HepG2 (cell line): ENCODE measurements around the gene PRKRIP1. TPM values are rescaled to one million over a fixed set of nuclear protein-coding genes. Genes with fewer than 3 reads are reported as not detected.

ENCODE experiments used
- BRCA1 ChIP-seq: sonication (generic); formaldehyde crosslinking; IDR thresholded peaks from 2 replicates; pipeline ENCODE4 v1.4.0; 2020; ENCODE audit warnings: missing genetic modification reagents
- CCDC6 ChIP-seq: sonication (generic); formaldehyde crosslinking; IDR thresholded peaks from 2 replicates; pipeline ENCODE4 v1.8.1; 2022; ENCODE audit warnings: mild to moderate bottlenecking, missing genetic modification reagents, moderate library complexity
- CSRNP2 ChIP-seq: sonication (generic); formaldehyde crosslinking; conservative IDR thresholded peaks from 2 replicates; pipeline ENCODE4 v1.8.0; 2022; ENCODE audit warnings: low read depth, missing genetic modification reagents
- GRHL1 ChIP-seq: sonication (generic); formaldehyde crosslinking; conservative IDR thresholded peaks from 2 replicates; pipeline ENCODE4 v1.8.0; 2022; ENCODE audit warnings: missing genetic modification reagents
- HNRNPLL ChIP-seq: fragments of 200-400 bp; formaldehyde crosslinking; IDR thresholded peaks from 2 replicates; pipeline ENCODE4 v1.6.1; 2017; ENCODE audit warnings: mild to moderate bottlenecking, low read depth, low read length; ENCODE audit not compliant: poor library complexity, severe bottlenecking
- JUN ChIP-seq: sonication (generic); formaldehyde crosslinking; IDR thresholded peaks from 2 replicates; pipeline ENCODE4 v1.4.0; 2020; ENCODE audit warnings: mild to moderate bottlenecking, missing genetic modification reagents
- LCORL ChIP-seq, 2 experiments: fragments of 450-650 bp in 1 of 2; sonication (generic) in 1 of 2; formaldehyde crosslinking in 1 of 2; IDR thresholded peaks; 2 replicates each; pipeline versions ENCODE4 v1.5.0 to v1.6.1; 2017 to 2020; ENCODE audit warnings: antibody characterized with exemption in 1 of 2, missing genetic modification reagents in 1 of 2
- MTF2 ChIP-seq: sonication (generic); formaldehyde crosslinking; IDR thresholded peaks from 2 replicates; pipeline ENCODE4 v1.5.0; 2020; ENCODE audit warnings: missing genetic modification reagents, borderline replicate concordance
- MXD3 ChIP-seq: IDR thresholded peaks from 2 replicates; pipeline ENCODE4 v1.6.1; 2016; ENCODE audit warnings: mild to moderate bottlenecking, missing biosample characterization, missing genetic modification reagents
- NPAS2 ChIP-seq: sonication (generic); formaldehyde crosslinking; IDR thresholded peaks from 2 replicates; pipeline ENCODE4 v1.8.0; 2022; ENCODE audit warnings: mild to moderate bottlenecking, missing genetic modification reagents, borderline replicate concordance
- POLR2AphosphoS5 ChIP-seq: IDR thresholded peaks from 2 replicates; pipeline ENCODE4 v1.6.1; 2012; ENCODE audit warnings: low read depth, low read length
- SKI ChIP-seq: fragments of 450-650 bp; IDR thresholded peaks from one replicate; pipeline ENCODE4 v1.6.1; 2018; ENCODE audit warnings: mild to moderate bottlenecking; ENCODE audit not compliant: partially characterized antibody
- SRF ChIP-seq: IDR thresholded peaks from 2 replicates; pipeline ENCODE4 v1.6.1; 2011; ENCODE audit warnings: mild to moderate bottlenecking, low read depth, low read length, moderate library complexity
- THRA ChIP-seq: sonication (generic); formaldehyde crosslinking; IDR thresholded peaks from 2 replicates; pipeline ENCODE4 v1.4.0; 2020; ENCODE audit warnings: missing genetic modification reagents, borderline replicate concordance
- USF2 ChIP-seq, 2 experiments: sonication (generic) in 1 of 2; formaldehyde crosslinking in 1 of 2; IDR thresholded peaks; 2 replicates each; pipeline versions ENCODE4 v1.5.1 to v1.6.1; 2011 to 2020; ENCODE audit warnings: borderline replicate concordance in 1 of 2, low read depth in 1 of 2, low read length in 1 of 2, mild to moderate bottlenecking in 1 of 2, missing genetic modification reagents in 1 of 2, moderate library complexity in 1 of 2
- WIZ ChIP-seq: sonication (generic); formaldehyde crosslinking; IDR thresholded peaks from 2 replicates; pipeline ENCODE4 v1.5.1; 2020; ENCODE audit warnings: mild to moderate bottlenecking, missing genetic modification reagents
- ZNF331 ChIP-seq: sonication (generic); formaldehyde crosslinking; IDR thresholded peaks from 2 replicates; pipeline ENCODE4 v1.4.0; 2020; ENCODE audit warnings: missing genetic modification reagents
- ZNF790 ChIP-seq: sonication (generic); formaldehyde crosslinking; IDR thresholded peaks from 2 replicates; pipeline ENCODE4 v1.8.0; 2022; ENCODE audit warnings: missing genetic modification reagents, mild to moderate bottlenecking, borderline replicate concordance
- polyA plus RNA-seq, 8 experiments: library from polyadenylated mRNA; depleted of rRNA in 3 of 8; stranded (reverse) in 7 of 8; unstranded in 1 of 8; fragments of >200 nt; fragmentation: Illumina TruSeq in 4 of 8; extraction: Trizol in 4 of 8; gene quantifications; 2 replicates each; pipeline versions ENCODE4 v1.2.1 to v1.2.3, GENCODE V29; 2011 to 2016; ENCODE audit warnings: low read depth in 4 of 8, missing spikeins in 1 of 8, mixed read lengths in 1 of 8; ENCODE audit not compliant: insufficient read depth in 1 of 8
- total RNA-seq, 5 experiments: library from RNA; depleted of rRNA; stranded (reverse); fragments of >200 nt; fragmentation: Illumina TruSeq; extraction: Trizol; gene quantifications; 2 replicates each; pipeline ENCODE4 v1.2.3, GENCODE V29; 2016; ENCODE audit warnings: low read depth in 1 of 5
- TF ChIP-seq, protein P1 (sequence below): sonication (generic); formaldehyde crosslinking; IDR thresholded peaks from 2 replicates; pipeline ENCODE4 v1.5.1; 2020; ENCODE audit warnings: missing genetic modification reagents, mild to moderate bottlenecking, borderline replicate concordance

The PRKRIP1 gene
- total and polyA plus RNA-seq, 2 of the 13 experiments (the other 11 are each of a cell fraction or from before 2014, with no cell fraction given): 13.2 to 16.8 TPM

DNA sequence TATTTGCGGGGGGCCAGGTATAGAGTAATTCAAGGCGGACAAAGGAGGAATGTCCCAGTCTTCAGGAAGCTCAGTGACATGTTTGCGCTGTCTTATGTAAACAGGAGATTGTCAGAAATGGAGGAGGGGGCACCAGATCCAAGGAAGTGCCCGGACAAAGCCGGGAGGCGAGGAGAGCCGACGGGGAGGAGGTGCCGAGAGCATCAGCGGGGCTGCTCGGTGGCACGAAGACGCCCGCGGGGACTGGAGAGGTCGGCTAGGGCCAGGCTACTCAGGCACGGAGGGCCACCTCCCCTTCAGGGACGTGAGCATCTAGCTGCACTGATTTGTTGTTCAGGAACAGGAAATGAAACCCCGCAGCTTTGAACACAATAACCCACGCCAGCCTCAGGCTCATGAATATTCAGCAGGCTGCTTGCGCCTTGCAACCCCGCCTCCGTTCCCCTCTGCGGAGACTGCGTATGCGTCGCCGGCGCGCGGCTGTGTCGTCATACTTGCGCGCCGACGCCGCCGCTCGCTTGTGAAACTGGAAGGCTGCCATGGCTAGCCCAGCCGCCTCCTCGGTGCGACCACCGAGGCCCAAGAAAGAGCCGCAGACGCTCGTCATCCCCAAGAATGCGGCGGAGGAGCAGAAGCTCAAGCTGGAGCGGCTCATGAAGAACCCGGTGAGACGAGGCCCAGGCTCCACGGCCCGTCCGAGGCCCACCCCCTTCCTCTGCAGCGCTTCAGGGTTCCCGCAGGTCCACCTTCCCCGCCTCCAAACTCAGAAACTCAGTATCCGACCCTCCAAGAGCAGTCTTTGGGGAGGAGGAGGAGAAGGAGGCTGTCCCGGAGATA is at the start of gene PRKRIP1 (continued):
- TF ChIP-seq USF2 (IDR thresholded peaks at IDR 0.05; ENCODE audit: low read depth, low read length): no peak
- TF ChIP-seq USF2 (CRISPR knock-in tag; IDR thresholded peaks at IDR 0.05; ENCODE audit: borderline replicate concordance): no peak
- no peak for TF ChIP-seq BRCA1 (CRISPR knock-in tag)
- no peak for TF ChIP-seq LCORL (IDR thresholded peaks at IDR 0.05)
- no peak; the same call in 1 of the 2 replicates for TF ChIP-seq LCORL (CRISPR knock-in tag; IDR thresholded peaks at IDR 0.05)
- TF ChIP-seq CCDC6 (CRISPR knock-in tag): 0 out of 2 replicates have a peak, but pooled peaks have one; percentile 41
- no peak for TF ChIP-seq NPAS2 (CRISPR knock-in tag)
- TF ChIP-seq ZNF790 (CRISPR knock-in tag): no peak
- TF ChIP-seq JUN (CRISPR knock-in tag): no peak
- peak; percentile 62 for TF ChIP-seq HNRNPLL
- TF ChIP-seq THRA: no peak; the same call in 1 of the 2 replicates
- TF ChIP-seq MXD3: no peak
- TF ChIP-seq ZNF331 (CRISPR knock-in tag): peak; percentile 26; the same call in 1 of the 2 replicates
- TF ChIP-seq, protein P1, sequence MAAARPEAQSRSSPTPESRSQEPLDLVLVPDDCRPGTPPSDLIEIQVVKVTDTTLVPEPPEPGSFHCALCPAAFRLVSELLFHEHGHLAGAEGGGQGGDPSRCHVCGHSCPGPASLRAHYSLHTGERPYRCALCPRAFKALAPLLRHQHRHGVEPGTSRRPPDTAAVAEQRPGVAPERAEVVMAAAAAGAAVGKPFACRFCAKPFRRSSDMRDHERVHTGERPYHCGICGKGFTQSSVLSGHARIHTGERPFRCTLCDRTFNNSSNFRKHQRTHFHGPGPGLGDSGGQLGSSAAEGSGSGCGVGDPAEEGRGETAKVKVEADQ (CRISPR knock-in tag): 0 out of 2 replicates have a peak, but pooled peaks have one; percentile 40
- peak; percentile 23 for TF ChIP-seq SKI
- TF ChIP-seq MTF2 (CRISPR knock-in tag): no peak
- TF ChIP-seq SRF: peak; percentile 68; the same call in 1 of the 2 replicates
- TF ChIP-seq WIZ (CRISPR knock-in tag): no peak
- no peak for TF ChIP-seq GRHL1
- peak; percentile 77 for TF ChIP-seq POLR2AphosphoS5
- TF ChIP-seq CSRNP2: no peak
